HEK293T (cell line): ENCODE results near the gene IL17B.
"Not testable (repeated sequence)": the region's sequence is repeated elsewhere in the genome, so short reads cannot be mapped to it uniquely, and the experiment has no call there.

Experiments
- CTCF ChIA-PET: fragments of 350-600 bp; formaldehyde crosslinking; extraction: SDS; loops from one replicate; lab custom pipeline; 2021; ENCODE audit warnings: antibody characterized with exemption, inconsistent platforms; lab: Yijun Ruan, JAX
- POLR2A ChIA-PET: fragments of 350-600 bp; formaldehyde crosslinking; extraction: SDS; loops from one replicate; lab custom pipeline; 2020; ENCODE audit warnings: antibody characterized with exemption, inconsistent platforms; lab: Yijun Ruan, JAX
- DNase-seq: peaks from one replicate; pipeline ENCODE4 v3.0.0; 2012; ENCODE audit warnings: mixed read lengths; ENCODE audit errors: extremely low spot score
- ARNT ChIP-seq: fragments of 450-650 bp; IDR thresholded peaks from 2 replicates; pipeline ENCODE4 v1.6.1; 2017; ENCODE audit warnings: mild to moderate bottlenecking
- BHLHE40 ChIP-seq: fragments of 450-650 bp; IDR thresholded peaks from 2 replicates; pipeline ENCODE4 v1.6.1; 2016; ENCODE audit warnings: mild to moderate bottlenecking, moderate library complexity, borderline replicate concordance
- CTBP1 ChIP-seq: fragments of 450-650 bp; IDR thresholded peaks from 2 replicates; pipeline ENCODE4 v1.6.1; 2016; ENCODE audit warnings: borderline replicate concordance
- ELF4 ChIP-seq: fragments of 450-650 bp; IDR thresholded peaks from 2 replicates; pipeline ENCODE4 v1.6.1; 2017; ENCODE audit warnings: antibody characterized with exemption
- FOXA1 ChIP-seq: fragments of 450-650 bp; IDR thresholded peaks from 2 replicates; pipeline ENCODE4 v1.6.1; 2016; ENCODE audit warnings: mild to moderate bottlenecking
- FOXK2 ChIP-seq: fragments of 450-650 bp; IDR thresholded peaks from 2 replicates; pipeline ENCODE4 v1.6.1; 2016; ENCODE audit warnings: mild to moderate bottlenecking
- FOXM1 ChIP-seq: fragments of 450-650 bp; IDR thresholded peaks from 2 replicates; pipeline ENCODE4 v1.6.1; 2017; ENCODE audit warnings: mild to moderate bottlenecking, borderline replicate concordance
- HDGF ChIP-seq: fragments of 450-650 bp; IDR thresholded peaks from 2 replicates; pipeline ENCODE4 v1.6.1; 2017; ENCODE audit warnings: antibody characterized with exemption, borderline replicate concordance
- L3MBTL2 ChIP-seq: fragments of 450-650 bp; conservative IDR thresholded peaks from 2 replicates; pipeline ENCODE4 v1.6.1; 2016; ENCODE audit warnings: mild to moderate bottlenecking
- LEF1 ChIP-seq: fragments of 450-650 bp; IDR thresholded peaks from 2 replicates; pipeline ENCODE4 v1.6.1; 2017; ENCODE audit warnings: mild to moderate bottlenecking, borderline replicate concordance
- NFRKB ChIP-seq: fragments of 450-650 bp; IDR thresholded peaks from 2 replicates; pipeline ENCODE4 v1.6.1; 2016; ENCODE audit warnings: mild to moderate bottlenecking, moderate library complexity
- PKNOX1 ChIP-seq: fragments of 450-650 bp; IDR thresholded peaks from 2 replicates; pipeline ENCODE4 v1.6.1; 2016
- SP1 ChIP-seq: fragments of 450-650 bp; IDR thresholded peaks from 2 replicates; pipeline ENCODE4 v1.6.1; 2017
- SUZ12 ChIP-seq: fragments of 450-650 bp; IDR thresholded peaks from 2 replicates; pipeline ENCODE4 v1.6.1; 2016; ENCODE audit warnings: mild to moderate bottlenecking
- TARDBP ChIP-seq: fragments of 450-650 bp; IDR thresholded peaks from 2 replicates; pipeline ENCODE4 v1.6.1; 2016
- ZNF384 ChIP-seq: fragments of 450-650 bp; IDR thresholded peaks from 2 replicates; pipeline ENCODE4 v1.6.1; 2016

IL17B gene

GRCh38 chr5:149399775-149400174, 20.7 kb upstream of the IL17B start:
- TF ChIP-seq SUZ12: no peak
- no peak for TF ChIP-seq BHLHE40
- TF ChIP-seq HDGF: no peak
- no peak for TF ChIP-seq SP1
- no peak for TF ChIP-seq FOXK2
- no peak for TF ChIP-seq TARDBP
- no peak for TF ChIP-seq CTBP1
- no peak for TF ChIP-seq FOXA1
- TF ChIP-seq FOXM1: no peak
- ChIA-PET CTCF (interaction anchor here (1.3 to 1.5 kb wide), 2 partner anchors 18 to 28 kb away, joined by 3 to 7 read pairs; no protein-coding TSS in a partner anchor), POLR2A (interaction anchor here (1.6 kb wide), 1 partner anchor 20 kb away, joined by 3 read pairs; no protein-coding TSS in a partner anchor)
- DNase-seq: no peak

GRCh38 chr5:149398747-149399266, 19.7 kb upstream of the IL17B start:
- POLR2A ChIA-PET, DNase-seq, CTCF ChIA-PET: not testable (repeated sequence)

GRCh38 chr5:149397530-149397929, 18.4 kb upstream of the IL17B start:
- no peak for DNase-seq
- ChIA-PET CTCF (interaction anchor here (1.1 kb wide), 1 partner anchor 30 kb away, joined by 3 read pairs; no protein-coding TSS in a partner anchor), POLR2A (no interaction called here)
- TF ChIP-seq HDGF: no peak
- no peak for TF ChIP-seq NFRKB
- no peak for TF ChIP-seq BHLHE40
- no peak for TF ChIP-seq TARDBP
- TF ChIP-seq LEF1: no peak
- TF ChIP-seq PKNOX1: no peak
- TF ChIP-seq ELF4: no peak
- no peak for TF ChIP-seq FOXM1
- TF ChIP-seq L3MBTL2: no peak
- TF ChIP-seq SP1: no peak
- no peak for TF ChIP-seq FOXK2
- TF ChIP-seq FOXA1: no peak
- TF ChIP-seq ARNT: no peak
- no peak for TF ChIP-seq CTBP1
- no peak for TF ChIP-seq SUZ12
- TF ChIP-seq ZNF384: no peak

- CTCF ChIA-PET: interaction anchor here (0.7 kb wide), 2 partner anchors 14 to 28 kb away, joined by 3 read pairs; no protein-coding TSS in a partner anchor
- POLR2A ChIA-PET, DNase-seq: not testable (repeated sequence)
These were observed 15.9 kb upstream of the IL17B start for GRCh38 chr5:149394996-149395395.

- ChIA-PET CTCF (no interaction called here), POLR2A (no interaction called here)
- no peak for DNase-seq
- TF ChIP-seq NFRKB (no peak), PKNOX1 (no peak), TARDBP (no peak), FOXA1 (no peak), ZNF384 (no peak), HDGF (no peak), FOXM1 (no peak), SUZ12 (no peak), CTBP1 (no peak), BHLHE40 (no peak), FOXK2 (no peak), ELF4 (no peak), ARNT (no peak), L3MBTL2 (no peak), SP1 (no peak), LEF1 (no peak)
These were observed 13.6 kb upstream of the IL17B start for GRCh38 chr5:149392718-149393117.

GRCh38 chr5:149391524-149391923, 12.4 kb upstream of the IL17B start:
- POLR2A ChIA-PET: no interaction called here
- CTCF ChIA-PET: interaction anchor here (0.7 kb wide), 1 partner anchor 42 kb away, joined by 3 read pairs; no protein-coding TSS in a partner anchor
- TF ChIP-seq LEF1 (no peak), PKNOX1 (no peak), NFRKB (no peak)

GRCh38 chr5:149391076-149391475, 12.0 kb upstream of the IL17B start:
- DNase-seq, POLR2A ChIA-PET: not testable (repeated sequence)
- CTCF ChIA-PET: interaction anchor here (0.7 to 1.2 kb wide), 2 partner anchors 11 to 43 kb away, joined by 3 read pairs; no protein-coding TSS in a partner anchor

More at GRCh38 chr5:149391524-149391923, 12.4 kb upstream of the IL17B start:
- no peak for DNase-seq
